DOHH2 (cell line): ENCODE data around the gene DNAH11.

Source experiments
- H3F3A ChIP-seq: fragments of 200-600 bp; sonication (generic), shearing (Covaris generic); 2 replicates; pipeline ENCODE4 v1.6.0; 2016; ENCODE audit warnings: antibody characterized with exemption, mild to moderate bottlenecking; ENCODE audit not compliant: control insufficient read depth, insufficient read depth
- H3K27ac ChIP-seq: fragments of 200-600 bp; sonication (generic); 2 replicates; pipeline ENCODE4 v1.5.1; 2014; ENCODE audit warnings: low read depth, mild to moderate bottlenecking, low read length, moderate library complexity
- H3K27me3 ChIP-seq: fragments of 200-600 bp; sonication (generic); 2 replicates; pipeline ENCODE4 v1.6.1; 2014; ENCODE audit warnings: mild to moderate bottlenecking, low read length, mixed read lengths; ENCODE audit not compliant: control insufficient read depth
- H3K36me3 ChIP-seq: fragments of 200-600 bp; sonication (generic); 2 replicates; pipeline ENCODE4 v1.6.1; 2014; ENCODE audit warnings: mild to moderate bottlenecking, low read length, moderate library complexity, mixed read lengths; ENCODE audit not compliant: control insufficient read depth
- H3K4me1 ChIP-seq: fragments of 200-600 bp; sonication (generic); 2 replicates; pipeline ENCODE4 v1.6.1; 2014; ENCODE audit warnings: mild to moderate bottlenecking, low read length, mixed read lengths; ENCODE audit not compliant: control insufficient read depth
- H3K4me2 ChIP-seq: fragments of 200-600 bp; sonication (generic); 2 replicates; pipeline ENCODE4 v1.6.0; 2014; ENCODE audit warnings: mild to moderate bottlenecking, low read length, moderate library complexity
- H3K4me3 ChIP-seq: fragments of 200-600 bp; sonication (generic); 2 replicates; pipeline ENCODE4 v1.5.1; 2014; ENCODE audit warnings: mild to moderate bottlenecking, low read length, mixed read lengths
- H3K79me2 ChIP-seq: fragments of 200-600 bp; sonication (generic); 2 replicates; pipeline ENCODE4 v1.6.1; 2014; ENCODE audit warnings: mild to moderate bottlenecking, low read length, mixed read lengths; ENCODE audit not compliant: control insufficient read depth
- H3K9me2 ChIP-seq: fragments of 200-600 bp; sonication (generic); replicated peaks from 2 replicates; pipeline ENCODE4 v1.6.1; 2014; ENCODE audit warnings: mild to moderate bottlenecking, low read length, mixed read lengths; ENCODE audit not compliant: control insufficient read depth
- H3K9me3 ChIP-seq: fragments of 200-600 bp; sonication (generic); 2 replicates; pipeline ENCODE4 v1.6.1; 2014; ENCODE audit warnings: antibody characterized with exemption, low read length, mixed read lengths; ENCODE audit not compliant: control insufficient read depth, insufficient read depth
- H4K20me1 ChIP-seq: fragments of 200-600 bp; sonication (generic); 2 replicates; pipeline ENCODE4 v1.6.0; 2014; ENCODE audit warnings: low read depth, mild to moderate bottlenecking, antibody characterized with exemption, low read length, moderate library complexity; ENCODE audit not compliant: control insufficient read depth, insufficient read depth
- EZH2phosphoT487 ChIP-seq: fragments of 200-600 bp; sonication (generic); IDR thresholded peaks from 2 replicates; pipeline ENCODE4 v1.6.1; 2017; ENCODE audit warnings: borderline replicate concordance, mild to moderate bottlenecking, antibody characterized with exemption, low read length, moderate library complexity, mixed read lengths
- TF ChIP-seq, protein P1 (sequence below): fragments of 200-600 bp; sonication (generic); IDR thresholded peaks from one replicate; pipeline ENCODE4 v1.5.1; 2014; ENCODE audit warnings: antibody characterized with exemption, mild to moderate bottlenecking, low read depth, low read length; ENCODE audit not compliant: poor library complexity, severe bottlenecking

DNAH11 gene

GRCh38 chr7:21948364-21948763 lies 405.5 kb downstream of the DNAH11 start:
- H3K4me1 ChIP-seq = peaks cover 41% of the 10 kb centered on the region
- no peaks in the 10 kb centered on the region for H3K9me3 ChIP-seq
- H3K4me3 ChIP-seq = no peak overlapping the region
- no peaks in the 10 kb centered on the region for H3K9me2 ChIP-seq
- peaks cover 6% of the 10 kb centered on the region for H4K20me1 ChIP-seq
- peaks cover 18% of the 10 kb centered on the region for H3K79me2 ChIP-seq
- no peak overlapping the region for H3K27ac ChIP-seq
- H3K4me2 ChIP-seq = no peak overlapping the region
- peaks cover 6% of the 10 kb centered on the region for H3K36me3 ChIP-seq
- H3F3A ChIP-seq = peaks cover 20% of the 10 kb centered on the region
- no peaks in the 10 kb centered on the region for H3K27me3 ChIP-seq
- no peak for TF ChIP-seq EZH2phosphoT487
- TF ChIP-seq, protein P1, sequence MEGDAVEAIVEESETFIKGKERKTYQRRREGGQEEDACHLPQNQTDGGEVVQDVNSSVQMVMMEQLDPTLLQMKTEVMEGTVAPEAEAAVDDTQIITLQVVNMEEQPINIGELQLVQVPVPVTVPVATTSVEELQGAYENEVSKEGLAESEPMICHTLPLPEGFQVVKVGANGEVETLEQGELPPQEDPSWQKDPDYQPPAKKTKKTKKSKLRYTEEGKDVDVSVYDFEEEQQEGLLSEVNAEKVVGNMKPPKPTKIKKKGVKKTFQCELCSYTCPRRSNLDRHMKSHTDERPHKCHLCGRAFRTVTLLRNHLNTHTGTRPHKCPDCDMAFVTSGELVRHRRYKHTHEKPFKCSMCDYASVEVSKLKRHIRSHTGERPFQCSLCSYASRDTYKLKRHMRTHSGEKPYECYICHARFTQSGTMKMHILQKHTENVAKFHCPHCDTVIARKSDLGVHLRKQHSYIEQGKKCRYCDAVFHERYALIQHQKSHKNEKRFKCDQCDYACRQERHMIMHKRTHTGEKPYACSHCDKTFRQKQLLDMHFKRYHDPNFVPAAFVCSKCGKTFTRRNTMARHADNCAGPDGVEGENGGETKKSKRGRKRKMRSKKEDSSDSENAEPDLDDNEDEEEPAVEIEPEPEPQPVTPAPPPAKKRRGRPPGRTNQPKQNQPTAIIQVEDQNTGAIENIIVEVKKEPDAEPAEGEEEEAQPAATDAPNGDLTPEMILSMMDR = no peak

GRCh38 chr7:21948887-21949540 lies 406.2 kb downstream of the DNAH11 start:
- Histone ChIP-seq H3K4me1 (peaks cover 35% of the 10 kb centered on the region), H3K36me3 (no peaks in the 10 kb centered on the region; the same call in 1 of the 2 replicates), H3K27me3 (no peaks in the 10 kb centered on the region), H3K9me2 (no peaks in the 10 kb centered on the region), H3K27ac (no peak overlapping the region), H4K20me1 (no peaks in the 10 kb centered on the region; the same call in 1 of the 2 replicates), H3K9me3 (no peaks in the 10 kb centered on the region), H3K4me3 (no peak overlapping the region), H3F3A (peaks cover 17% of the 10 kb centered on the region), H3K79me2 (peaks cover 11% of the 10 kb centered on the region), H3K4me2 (no peak overlapping the region)
- no peak for TF ChIP-seq EZH2phosphoT487
- TF ChIP-seq, protein P1 = no peak
